HFFc6 (cell line): ENCODE measurements around the gene CIRBP. TPM values are rescaled to one million over a fixed set of nuclear protein-coding genes. Genes with fewer than 3 reads are reported as not detected.

ENCODE experiments used
- DNase-seq: peaks from one replicate; pipeline ENCODE4 v3.0.0-alpha.2; 2018
- H3K27ac Mint-ChIP-seq: 2 replicates; pipeline ENCODE4 v1.8.0; 2020; ENCODE audit warnings: mild to moderate bottlenecking, mixed read lengths
- H3K27me3 Mint-ChIP-seq: 2 replicates; pipeline ENCODE4 v1.8.0; 2021; ENCODE audit warnings: mild to moderate bottlenecking, moderate library complexity, mixed read lengths; ENCODE audit not compliant: insufficient read depth
- H3K36me3 Mint-ChIP-seq: 2 replicates; pipeline ENCODE4 v1.8.0; 2021; ENCODE audit warnings: low read depth, mixed read lengths
- H3K4me1 Mint-ChIP-seq: 2 replicates; pipeline ENCODE4 v1.8.0; 2020; ENCODE audit warnings: low read depth, mixed read lengths
- H3K4me3 Mint-ChIP-seq: 2 replicates; pipeline ENCODE4 v1.8.0; 2020; ENCODE audit warnings: mild to moderate bottlenecking, moderate library complexity, mixed read lengths
- H3K9me3 Mint-ChIP-seq: 2 replicates; pipeline ENCODE4 v1.8.0; 2020; ENCODE audit warnings: mild to moderate bottlenecking, mixed read lengths
- total RNA-seq, 6 experiments: library from RNA; stranded (reverse); fragmentation: NEBNext Ultra II Directional; extraction: Animal tissue kit (Norgen Biotek cat#: 25700); gene quantifications; 2 replicates in 1 of 6; 3 replicates in 5 of 6; pipeline ENCODE4 v1.2.3, GENCODE V29; 2021
- TF ChIP-seq, protein P1 (sequence below): fragments of 200-600 bp; sonication (generic); IDR thresholded peaks from 2 replicates; pipeline ENCODE4 v1.5.0; 2021; ENCODE audit warnings: antibody characterized with exemption, mild to moderate bottlenecking

Gene CIRBP
- total RNA-seq, 6 experiments from 2014 or later: 160 to 243 (median 190) TPM

DNA sequence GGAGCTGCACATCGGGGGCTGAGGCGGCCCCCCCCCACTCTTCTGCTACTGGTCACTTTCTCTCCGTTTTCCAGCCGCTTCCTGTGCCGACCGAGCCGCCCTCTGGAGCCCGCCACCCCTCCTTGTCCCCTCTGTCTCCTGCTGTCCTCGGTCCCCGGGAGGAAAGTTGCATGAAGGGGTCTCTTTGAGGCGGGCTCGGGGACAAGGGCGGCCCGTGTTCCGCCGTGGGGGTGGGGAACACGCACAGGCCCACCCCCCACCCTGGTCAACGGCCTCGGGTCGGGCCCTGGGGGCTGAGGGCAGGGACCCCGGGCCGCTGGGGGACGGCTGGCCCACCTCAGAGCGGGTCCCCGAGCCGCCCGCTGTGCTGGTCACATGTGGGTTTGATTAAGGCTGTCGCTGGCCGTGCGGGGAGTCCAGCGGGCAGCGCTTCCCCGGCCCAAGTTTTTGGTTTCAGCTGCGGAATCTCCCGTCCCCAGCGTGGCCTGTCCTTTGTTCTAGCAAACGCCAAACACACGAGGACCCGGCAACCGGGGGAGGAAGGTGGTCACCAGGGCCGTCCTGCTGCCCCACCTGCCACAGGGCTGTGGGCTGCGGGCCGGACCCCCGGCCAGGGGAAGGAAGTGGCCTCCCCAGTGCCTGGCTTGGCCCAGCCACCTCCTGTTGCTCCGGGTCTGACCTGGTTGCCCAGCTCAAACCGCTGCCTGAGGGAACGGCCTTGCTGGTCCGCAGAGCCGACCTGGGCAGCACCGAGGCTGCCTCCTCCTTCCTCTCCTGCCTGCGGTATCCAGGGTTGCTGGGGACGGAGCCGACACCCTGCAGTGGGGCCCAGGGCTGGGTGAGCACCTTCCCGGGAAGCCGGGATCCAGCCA is 18.5 kb downstream of the CIRBP start:
- no peak for DNase-seq
- Mint-ChIP-seq H3K4me3 (no peak overlapping the region), H3K4me1 (no peaks in the 10 kb centered on the region), H3K36me3 (no peaks in the 10 kb centered on the region), H3K27me3 (peaks cover 25% of the 10 kb centered on the region), H3K27ac (no peak overlapping the region), H3K9me3 (no peaks in the 10 kb centered on the region)
- TF ChIP-seq, protein P1, sequence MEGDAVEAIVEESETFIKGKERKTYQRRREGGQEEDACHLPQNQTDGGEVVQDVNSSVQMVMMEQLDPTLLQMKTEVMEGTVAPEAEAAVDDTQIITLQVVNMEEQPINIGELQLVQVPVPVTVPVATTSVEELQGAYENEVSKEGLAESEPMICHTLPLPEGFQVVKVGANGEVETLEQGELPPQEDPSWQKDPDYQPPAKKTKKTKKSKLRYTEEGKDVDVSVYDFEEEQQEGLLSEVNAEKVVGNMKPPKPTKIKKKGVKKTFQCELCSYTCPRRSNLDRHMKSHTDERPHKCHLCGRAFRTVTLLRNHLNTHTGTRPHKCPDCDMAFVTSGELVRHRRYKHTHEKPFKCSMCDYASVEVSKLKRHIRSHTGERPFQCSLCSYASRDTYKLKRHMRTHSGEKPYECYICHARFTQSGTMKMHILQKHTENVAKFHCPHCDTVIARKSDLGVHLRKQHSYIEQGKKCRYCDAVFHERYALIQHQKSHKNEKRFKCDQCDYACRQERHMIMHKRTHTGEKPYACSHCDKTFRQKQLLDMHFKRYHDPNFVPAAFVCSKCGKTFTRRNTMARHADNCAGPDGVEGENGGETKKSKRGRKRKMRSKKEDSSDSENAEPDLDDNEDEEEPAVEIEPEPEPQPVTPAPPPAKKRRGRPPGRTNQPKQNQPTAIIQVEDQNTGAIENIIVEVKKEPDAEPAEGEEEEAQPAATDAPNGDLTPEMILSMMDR: no peak

DNA sequence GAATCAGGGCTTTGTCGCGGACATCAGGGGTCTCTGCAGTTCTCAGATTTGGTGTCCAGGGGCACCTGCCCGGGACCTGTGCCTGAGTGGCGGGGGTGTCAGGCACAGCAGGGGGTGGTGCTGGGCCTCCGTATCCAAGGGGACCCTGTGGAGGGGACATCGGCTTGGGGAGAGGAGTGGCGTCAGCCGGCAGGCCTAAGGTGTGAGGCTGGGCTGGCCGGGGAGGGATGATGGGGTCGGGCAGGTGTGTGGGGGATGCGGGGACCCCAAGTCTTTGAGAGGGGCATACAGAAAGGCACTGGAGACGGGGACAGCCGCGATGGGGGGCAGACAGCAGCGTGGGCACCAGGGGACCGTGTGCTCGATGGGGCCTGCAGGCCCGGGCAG is 19.1 kb downstream of the CIRBP start:
- no peaks in the 10 kb centered on the region for H3K4me1 Mint-ChIP-seq

DNA sequence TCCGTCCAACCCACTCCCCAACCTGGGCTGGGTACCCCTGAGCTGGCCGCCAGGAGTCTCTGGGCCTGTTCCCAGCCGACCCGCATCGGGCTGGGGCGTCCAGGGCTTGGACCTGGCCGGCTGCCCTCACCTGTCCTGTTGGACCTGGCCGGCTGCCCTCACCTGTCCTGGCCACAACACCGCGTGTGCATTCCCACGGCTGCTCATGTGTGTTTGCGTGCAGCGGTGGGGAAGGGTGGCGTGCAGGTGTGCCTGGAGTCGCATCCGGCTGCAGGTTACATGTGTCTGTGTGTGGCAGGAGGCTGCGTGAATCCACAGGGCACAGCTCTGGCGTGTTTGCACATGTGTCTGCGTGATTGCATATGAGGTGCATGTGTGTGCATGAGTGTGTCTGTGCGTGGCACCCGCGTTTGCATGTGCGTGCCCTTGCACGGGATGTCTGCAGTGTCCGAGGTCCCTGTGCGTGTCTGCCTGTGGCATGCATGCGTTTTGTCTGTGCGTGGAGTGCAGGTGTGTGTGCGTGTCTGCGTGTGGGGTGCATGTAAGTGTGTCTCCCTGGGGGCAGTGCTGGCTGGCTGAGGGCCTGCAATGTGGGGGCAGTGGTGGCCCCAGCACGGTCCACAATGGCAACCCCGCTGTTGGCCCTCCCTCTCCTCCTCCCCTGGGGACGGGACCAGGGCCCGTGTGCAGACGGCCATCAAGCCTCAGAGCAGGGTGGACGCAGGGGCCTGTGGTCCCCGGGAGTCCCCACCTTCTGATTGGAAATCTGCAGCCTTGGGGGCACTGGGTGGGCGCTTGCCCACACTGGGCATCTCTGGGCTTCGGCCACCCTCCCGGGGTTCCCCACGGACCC is 19.9 kb downstream of the CIRBP start:
- Mint-ChIP-seq H3K27me3 (peaks cover 26% of the 10 kb centered on the region), H3K36me3 (no peaks in the 10 kb centered on the region), H3K9me3 (no peaks in the 10 kb centered on the region), H3K27ac (no peak overlapping the region), H3K4me1 (no peaks in the 10 kb centered on the region), H3K4me3 (no peak overlapping the region)
- DNase-seq: no peak
- TF ChIP-seq, protein P1: no peak

More for the DNA sequence above, 19.1 kb downstream of the CIRBP start:
- Mint-ChIP-seq H3K9me3 (no peaks in the 10 kb centered on the region), H3K4me3 (no peak overlapping the region), H3K27me3 (peaks cover 26% of the 10 kb centered on the region), H3K36me3 (no peaks in the 10 kb centered on the region), H3K27ac (no peak overlapping the region)
- TF ChIP-seq, protein P1: no peak
- DNase-seq: no peak

DNA sequence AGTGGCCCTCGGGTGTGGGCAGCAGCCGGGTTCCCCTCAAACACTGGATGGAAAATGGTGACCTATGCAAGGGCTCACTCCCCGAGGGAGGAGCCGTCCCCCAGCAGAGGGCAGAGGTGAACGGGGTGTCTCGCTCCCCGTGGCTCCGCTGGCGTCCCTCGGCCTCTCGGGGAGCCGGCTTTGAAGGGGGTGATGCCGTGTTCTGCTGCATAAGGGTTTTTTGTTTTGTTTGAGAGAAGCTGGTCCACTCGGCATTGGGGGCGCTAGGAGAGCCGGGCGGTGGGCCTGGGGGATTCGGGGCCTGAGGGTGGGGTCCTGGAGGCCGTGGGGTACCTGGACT is 20.5 kb downstream of the CIRBP start:
- Mint-ChIP-seq H3K36me3 (no peaks in the 10 kb centered on the region), H3K4me3 (no peak overlapping the region), H3K4me1 (no peaks in the 10 kb centered on the region), H3K9me3 (no peaks in the 10 kb centered on the region), H3K27ac (no peak overlapping the region), H3K27me3 (peaks cover 21% of the 10 kb centered on the region)
- no peak for DNase-seq
- TF ChIP-seq, protein P1: no peak

DNA sequence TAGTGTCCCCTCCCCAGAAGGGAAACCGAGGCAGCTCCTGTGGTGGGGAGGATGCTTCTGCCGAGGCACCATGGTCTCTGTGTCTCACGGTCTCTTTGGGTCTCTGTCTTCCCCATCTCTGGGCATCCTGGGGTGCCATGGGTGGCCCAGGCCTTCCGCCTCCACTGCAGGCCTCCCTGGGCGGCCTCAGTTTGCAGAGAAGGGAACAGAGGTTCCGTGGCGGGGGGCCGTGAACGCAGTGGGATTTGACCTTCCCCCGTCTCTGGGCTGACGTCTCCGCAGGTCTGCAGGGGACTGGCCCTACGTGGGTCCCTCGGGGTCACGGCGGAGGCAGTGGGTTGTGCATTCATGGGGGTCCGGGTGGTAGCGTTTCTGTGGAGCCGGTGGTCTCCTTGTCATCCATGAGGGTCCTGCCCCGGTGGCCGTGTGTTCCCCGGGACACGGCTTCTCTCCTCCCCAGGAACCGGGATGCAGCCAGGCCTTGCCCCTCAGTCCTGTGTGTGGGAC is 21.1 kb downstream of the CIRBP start:
- DNase-seq: no peak
- no peaks in the 10 kb centered on the region for H3K4me1 Mint-ChIP-seq
- no peaks in the 10 kb centered on the region for H3K36me3 Mint-ChIP-seq
- no peak overlapping the region for H3K4me3 Mint-ChIP-seq
- no peaks in the 10 kb centered on the region for H3K9me3 Mint-ChIP-seq
- TF ChIP-seq, protein P1: no peak
- peaks cover 16% of the 10 kb centered on the region for H3K27me3 Mint-ChIP-seq
- H3K27ac Mint-ChIP-seq: no peak overlapping the region
